Muscle of leg (tissue), 16 donors: ENCODE data around the gene KCTD19. TPM values are rescaled to one million over a fixed set of nuclear protein-coding genes. Genes with fewer than 3 reads are reported as not detected.
"Not testable (repeated sequence)": the region's sequence is repeated elsewhere in the genome, so short reads cannot be mapped to it uniquely, and the experiment has no call there.

Experiments used
- DNase-seq: peaks from one replicate; pipeline ENCODE4 v3.0.0; 2013
- H3K27ac ChIP-seq: one replicate; pipeline ENCODE4 v1.5.1; 2013; ENCODE audit warnings: mild to moderate bottlenecking, low read length, control low read depth
- H3K27me3 ChIP-seq: one replicate; pipeline ENCODE4 v1.6.1; 2013; ENCODE audit warnings: low read length; ENCODE audit not compliant: control insufficient read depth, insufficient read depth
- H3K36me3 ChIP-seq: one replicate; pipeline ENCODE4 v1.6.1; 2013; ENCODE audit warnings: low read length; ENCODE audit not compliant: control insufficient read depth, insufficient read depth
- H3K4me1 ChIP-seq: one replicate; pipeline ENCODE4 v1.6.1; 2013; ENCODE audit warnings: low read length; ENCODE audit not compliant: control insufficient read depth, insufficient read depth
- H3K4me3 ChIP-seq: one replicate; pipeline ENCODE4 v1.5.1; 2013; ENCODE audit warnings: low read length, control low read depth
- H3K9me3 ChIP-seq: replicated peaks from 2 replicates; pipeline ENCODE4 v1.6.1; 2013; ENCODE audit warnings: low read depth, low read length; ENCODE audit not compliant: control insufficient read depth
- WGBS: methylation state at CpG from one replicate; pipeline ENCODE4 v1.1.5; 2013; ENCODE audit warnings: missing lambda C conversion rate; ENCODE audit not compliant: insufficient coverage; 5-methylcytosine and 5-hydroxymethylcytosine counted together
- long read RNA-seq, 11 donors: transcript quantifications; one replicate each; lab custom pipeline, GENCODE V29; 2026
- polyA plus RNA-seq, 8 donors: library from polyadenylated mRNA; unstranded; fragments of 120-200 nt; gene quantifications; one replicate each; pipeline versions ENCODE4 v1.2.1 to v1.2.3, GENCODE V29; 2013; ENCODE audit warnings: inconsistent platforms in 1 of 8, low replicate concordance in 1 of 8; ENCODE audit not compliant: insufficient read length in 8 of 8, insufficient read depth in 1 of 8
- total RNA-seq: library from RNA; stranded (reverse); fragments of 120-200 nt; gene quantifications from one replicate; pipeline ENCODE4 v1.2.4, GENCODE V29; 2013

The KCTD19 gene
- total RNA-seq (0.04 TPM), polyA plus RNA-seq (under 1 TPM; 0.09 to 0.44 (median 0.24) TPM)
- long read RNA-seq, donor 1, result 0 reads
- long read RNA-seq, donor 2, result 0 reads
- long read RNA-seq, donor 3, result 0 reads
- long read RNA-seq, donor 4, result 0 reads
- long read RNA-seq, donor 5, result 0 reads
- long read RNA-seq, donor 6, result 0 reads
- long read RNA-seq, donor 7, result 0 reads
- long read RNA-seq, donor 8, result 0 reads
- long read RNA-seq, donor 9, result 0 reads
- long read RNA-seq, donor 10, result 0 reads
- long read RNA-seq, donor 11, result 0 reads

- no peak within 1 kb of the TSS for H3K27ac ChIP-seq
- no peaks in the 10 kb centered on the region for H3K9me3 ChIP-seq
- peak within 1 kb of the TSS; percentile 37 for H3K4me3 ChIP-seq
- peaks cover 24% of the 10 kb centered on the region for H3K27me3 ChIP-seq
- H3K36me3 ChIP-seq, result no peaks in the 10 kb centered on the region
- peak; percentile 42 for DNase-seq
- H3K4me1 ChIP-seq, result peaks cover 9% of the 10 kb centered on the region
- WGBS, result 2% methylated on average over 56 of the region's 61 CpGs
Observed at GRCh38 chr16:67326472-67327309, at the start of gene KCTD19, which contains the start of gene LRRC36. TSS of gene KCTD19 (minus strand) at chr16:67326741. CDS start at chr16:67326707, 34 bp downstream. TSS of gene LRRC36 (plus strand) at chr16:67326815. CDS start at chr16:67326863, 48 bp downstream.

GRCh38 chr16:67376012-67376411 lies 49.5 kb upstream of the KCTD19 start:
- WGBS, result 94% methylated on average over 6 of the region's 11 CpGs
- H3K9me3 ChIP-seq, H3K4me1 ChIP-seq, DNase-seq, H3K4me3 ChIP-seq, H3K27ac ChIP-seq, H3K36me3 ChIP-seq, H3K27me3 ChIP-seq: not testable (repeated sequence)

- no peak overlapping the region for H3K27ac ChIP-seq
- H3K4me1 ChIP-seq, result peaks cover 2% of the 10 kb centered on the region
- DNase-seq, result peak; percentile 84
- no peaks in the 10 kb centered on the region for H3K27me3 ChIP-seq
- H3K36me3 ChIP-seq, result no peaks in the 10 kb centered on the region
- H3K9me3 ChIP-seq, result no peaks in the 10 kb centered on the region
- H3K4me3 ChIP-seq, result no peak overlapping the region
Observed at GRCh38 chr16:67372664-67373063, 46.1 kb upstream of the KCTD19 start.

GRCh38 chr16:67370661-67371060 lies 44.1 kb upstream of the KCTD19 start:
- Histone ChIP-seq H3K9me3 (no peaks in the 10 kb centered on the region), H3K4me3 (no peak overlapping the region), H3K27me3 (no peaks in the 10 kb centered on the region), H3K36me3 (no peaks in the 10 kb centered on the region), H3K27ac (no peak overlapping the region), H3K4me1 (peaks cover 2% of the 10 kb centered on the region)
- DNase-seq, result no peak
- WGBS, result 90% methylated on average over 2 of the region's 4 CpGs

- Histone ChIP-seq H3K9me3 (no peaks in the 10 kb centered on the region), H3K4me1 (no peaks in the 10 kb centered on the region), H3K4me3 (no peak overlapping the region), H3K27ac (no peak overlapping the region), H3K27me3 (peaks cover 2% of the 10 kb centered on the region), H3K36me3 (no peaks in the 10 kb centered on the region)
- no peak for DNase-seq
Observed at GRCh38 chr16:67364600-67365235, 38.2 kb upstream of the KCTD19 start.

- Histone ChIP-seq H3K4me3 (no peak overlapping the region), H3K36me3 (no peaks in the 10 kb centered on the region), H3K27me3 (peaks cover 5% of the 10 kb centered on the region), H3K27ac (no peak overlapping the region), H3K4me1 (no peaks in the 10 kb centered on the region), H3K9me3 (no peaks in the 10 kb centered on the region)
- no peak for DNase-seq
- no CpG with 5 or more reads among the region's 3 CpGs for WGBS
Observed at GRCh38 chr16:67361038-67361437, 34.5 kb upstream of the KCTD19 start.

GRCh38 chr16:67359540-67360269 lies 33.2 kb upstream of the KCTD19 start:
- not testable (repeated sequence) for H3K9me3 ChIP-seq, H3K27ac ChIP-seq, DNase-seq, H3K36me3 ChIP-seq, H3K4me1 ChIP-seq, H3K27me3 ChIP-seq, H3K4me3 ChIP-seq
- WGBS, result 85% methylated on average over 6 of the region's 8 CpGs

- 27% methylated on average over 3 of the region's 4 CpGs for WGBS
- Histone ChIP-seq H3K4me1 (no peaks in the 10 kb centered on the region), H3K36me3 (no peaks in the 10 kb centered on the region), H3K9me3 (no peaks in the 10 kb centered on the region), H3K4me3 (no peak overlapping the region), H3K27me3 (peaks cover 3% of the 10 kb centered on the region), H3K27ac (no peak overlapping the region)
- no peak for DNase-seq
Observed at GRCh38 chr16:67357561-67357960, 31.0 kb upstream of the KCTD19 start.

- 62% methylated on average over 1 of the region's 3 CpGs for WGBS
- no peaks in the 10 kb centered on the region for H3K9me3 ChIP-seq
- no peaks in the 10 kb centered on the region for H3K36me3 ChIP-seq
- DNase-seq, result no peak
- H3K4me1 ChIP-seq, result no peaks in the 10 kb centered on the region
- no peak overlapping the region for H3K27ac ChIP-seq
- H3K27me3 ChIP-seq, result peaks cover 3% of the 10 kb centered on the region
- H3K4me3 ChIP-seq, result no peak overlapping the region
Observed at GRCh38 chr16:67356396-67356795, 29.9 kb upstream of the KCTD19 start.

GRCh38 chr16:67352463-67352862 lies 25.9 kb upstream of the KCTD19 start:
- WGBS, result no CpG with 5 or more reads among the region's 3 CpGs
- not testable (repeated sequence) for H3K9me3 ChIP-seq

More at GRCh38 chr16:67352463-67352862, 25.9 kb upstream of the KCTD19 start:
- not testable (repeated sequence) for H3K27ac ChIP-seq, H3K4me3 ChIP-seq, H3K4me1 ChIP-seq, DNase-seq, H3K27me3 ChIP-seq, H3K36me3 ChIP-seq
